ENCODE measurements around the gene RAB24.

RAB24 gene

DNA sequence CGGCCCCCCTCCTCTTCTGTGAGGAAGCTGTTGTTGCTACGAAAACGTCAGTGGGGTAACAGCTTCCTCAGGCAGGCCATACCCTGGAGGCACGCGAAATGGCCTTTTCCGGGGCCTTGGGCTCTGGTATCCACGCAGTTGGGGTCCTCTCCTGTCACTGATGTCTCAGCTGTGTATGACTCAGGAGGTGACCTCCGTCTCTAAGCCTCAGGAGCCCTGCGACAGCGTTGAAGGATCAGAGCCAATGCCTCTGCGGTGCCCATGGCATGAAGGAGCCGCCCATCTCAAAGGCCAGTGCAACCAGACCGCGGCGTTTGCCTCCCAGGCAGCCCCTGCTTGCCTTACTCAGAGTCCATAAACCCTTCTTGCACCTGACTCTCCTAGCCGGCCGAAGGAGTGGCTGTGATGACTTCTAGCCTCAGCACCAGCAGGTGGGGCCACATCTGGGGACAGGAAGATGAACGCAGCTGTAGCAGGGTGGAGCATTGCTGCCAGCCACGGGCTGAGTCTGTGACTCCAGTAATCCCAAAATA lies 9.2 kb upstream of the RAB24 start:
- DNase-seq (ENCODE audit: extremely low spot score), result peak; percentile 62
- ChIA-PET CTCF (interaction anchor here (1.1 to 8.1 kb wide), 11 partner anchors 9 to 199 kb away, joined by 3 to 64 read pairs (median 4); partner anchors contain the start of genes PRELID1 and RAB24), POLR2A (interaction anchor here (0.6 to 1.1 kb wide), 4 partner anchors 11 to 284 kb away, joined by 3 to 6 read pairs (median 4); no protein-coding TSS in a partner anchor)
- TF ChIP-seq, protein P1, sequence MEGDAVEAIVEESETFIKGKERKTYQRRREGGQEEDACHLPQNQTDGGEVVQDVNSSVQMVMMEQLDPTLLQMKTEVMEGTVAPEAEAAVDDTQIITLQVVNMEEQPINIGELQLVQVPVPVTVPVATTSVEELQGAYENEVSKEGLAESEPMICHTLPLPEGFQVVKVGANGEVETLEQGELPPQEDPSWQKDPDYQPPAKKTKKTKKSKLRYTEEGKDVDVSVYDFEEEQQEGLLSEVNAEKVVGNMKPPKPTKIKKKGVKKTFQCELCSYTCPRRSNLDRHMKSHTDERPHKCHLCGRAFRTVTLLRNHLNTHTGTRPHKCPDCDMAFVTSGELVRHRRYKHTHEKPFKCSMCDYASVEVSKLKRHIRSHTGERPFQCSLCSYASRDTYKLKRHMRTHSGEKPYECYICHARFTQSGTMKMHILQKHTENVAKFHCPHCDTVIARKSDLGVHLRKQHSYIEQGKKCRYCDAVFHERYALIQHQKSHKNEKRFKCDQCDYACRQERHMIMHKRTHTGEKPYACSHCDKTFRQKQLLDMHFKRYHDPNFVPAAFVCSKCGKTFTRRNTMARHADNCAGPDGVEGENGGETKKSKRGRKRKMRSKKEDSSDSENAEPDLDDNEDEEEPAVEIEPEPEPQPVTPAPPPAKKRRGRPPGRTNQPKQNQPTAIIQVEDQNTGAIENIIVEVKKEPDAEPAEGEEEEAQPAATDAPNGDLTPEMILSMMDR (IDR thresholded peaks at IDR 0.05; ENCODE audit: control extremely low read depth, extremely low read depth, low read depth, missing control alignments), result peak; percentile 36

DNA sequence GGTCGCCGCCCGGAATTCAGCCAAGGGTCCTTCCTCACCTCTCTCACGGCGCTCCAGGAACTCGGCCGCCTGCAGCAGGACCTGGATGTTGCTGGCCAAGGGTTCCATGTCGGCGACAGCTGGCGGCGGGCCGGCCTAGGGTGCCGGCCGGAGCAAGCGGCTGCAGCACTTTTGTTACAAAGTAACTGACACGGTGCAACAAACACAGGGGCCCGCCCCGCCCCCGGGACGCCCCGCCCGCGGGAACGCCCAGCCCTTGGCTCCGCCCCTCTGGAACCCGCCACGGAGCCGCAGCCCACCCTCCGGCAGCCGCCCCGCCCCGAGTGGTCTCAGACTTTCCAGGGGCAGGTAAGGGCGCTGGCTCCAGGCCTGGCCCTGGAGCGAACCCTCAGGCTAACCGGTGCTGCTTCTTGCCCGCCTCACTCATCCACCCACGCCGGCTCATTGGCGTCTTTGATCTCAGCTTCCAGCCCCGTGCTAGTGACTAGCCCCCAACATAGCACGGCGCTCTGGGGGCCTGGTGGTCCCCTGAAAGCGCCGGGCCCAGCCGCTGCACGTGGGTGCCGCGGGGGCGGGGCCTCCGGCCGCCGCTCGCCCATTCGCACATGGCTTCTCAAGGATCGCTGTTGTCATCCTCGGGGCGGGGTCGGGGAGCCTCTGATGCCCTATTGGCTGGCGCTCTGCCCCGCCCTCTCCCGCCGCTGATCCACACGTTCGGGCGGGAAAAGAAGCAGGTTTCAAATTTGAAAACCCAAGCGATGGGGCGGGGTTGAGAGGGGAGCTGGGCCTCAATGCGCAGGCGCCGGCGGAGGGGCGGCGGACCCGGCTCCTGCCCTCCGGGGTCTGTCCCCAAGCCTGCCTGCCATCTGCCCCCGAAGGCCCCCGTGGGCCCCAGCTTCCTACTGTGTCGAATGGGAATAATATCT lies 8.5 kb upstream of the RAB24 start, which contains the start of gene MXD3:
MXD3 (minus strand) TSS at position 176 of the 926 bp plus-strand sequence; CDS start at position 108, 68 bp downstream.
- CTCF ChIA-PET, result interaction anchor here (1.1 to 8.1 kb wide), 11 partner anchors 9 to 198 kb away, joined by 3 to 64 read pairs (median 4); partner anchors contain the start of genes PRELID1 and RAB24

DNA sequence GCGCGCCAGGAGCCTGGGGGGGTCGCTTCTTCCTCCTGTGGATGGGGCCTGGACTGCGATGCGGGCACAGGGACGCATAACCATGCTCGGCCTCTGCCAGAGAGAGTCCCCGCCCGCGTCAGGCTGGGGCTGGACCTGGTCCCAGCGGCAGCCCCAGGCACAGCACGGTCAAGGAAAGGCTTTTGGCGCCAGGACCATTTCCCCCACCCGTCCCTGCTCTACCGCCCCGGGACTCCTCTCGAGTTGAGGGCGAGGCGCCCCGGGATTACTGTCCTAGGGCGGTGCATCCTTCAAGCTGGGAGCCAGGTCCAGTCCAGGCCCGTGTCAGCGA lies 7.8 kb upstream of the RAB24 start:
- CTCF ChIA-PET, result interaction anchor here (1.3 to 8.1 kb wide), 10 partner anchors 10 to 197 kb away, joined by 4 to 64 read pairs (median 14); no protein-coding TSS in a partner anchor
- POLR2A ChIA-PET, result no interaction called here
- no peak for DNase-seq (ENCODE audit: extremely low spot score)
- TF ChIP-seq, protein P1 (IDR thresholded peaks at IDR 0.05; ENCODE audit: control extremely low read depth, extremely low read depth, low read depth, missing control alignments), result no peak

More for the DNA sequence above, 8.5 kb upstream of the RAB24 start, which contains the start of gene MXD3:
- POLR2A ChIA-PET, result interaction anchor here (0.6 to 1.1 kb wide), 4 partner anchors 10 to 285 kb away, joined by 3 to 6 read pairs (median 4); no protein-coding TSS in a partner anchor
- DNase-seq (ENCODE audit: extremely low spot score), result peak; percentile 98
- TF ChIP-seq, protein P1 (IDR thresholded peaks at IDR 0.05; ENCODE audit: control extremely low read depth, extremely low read depth, low read depth, missing control alignments), result no peak

DNA sequence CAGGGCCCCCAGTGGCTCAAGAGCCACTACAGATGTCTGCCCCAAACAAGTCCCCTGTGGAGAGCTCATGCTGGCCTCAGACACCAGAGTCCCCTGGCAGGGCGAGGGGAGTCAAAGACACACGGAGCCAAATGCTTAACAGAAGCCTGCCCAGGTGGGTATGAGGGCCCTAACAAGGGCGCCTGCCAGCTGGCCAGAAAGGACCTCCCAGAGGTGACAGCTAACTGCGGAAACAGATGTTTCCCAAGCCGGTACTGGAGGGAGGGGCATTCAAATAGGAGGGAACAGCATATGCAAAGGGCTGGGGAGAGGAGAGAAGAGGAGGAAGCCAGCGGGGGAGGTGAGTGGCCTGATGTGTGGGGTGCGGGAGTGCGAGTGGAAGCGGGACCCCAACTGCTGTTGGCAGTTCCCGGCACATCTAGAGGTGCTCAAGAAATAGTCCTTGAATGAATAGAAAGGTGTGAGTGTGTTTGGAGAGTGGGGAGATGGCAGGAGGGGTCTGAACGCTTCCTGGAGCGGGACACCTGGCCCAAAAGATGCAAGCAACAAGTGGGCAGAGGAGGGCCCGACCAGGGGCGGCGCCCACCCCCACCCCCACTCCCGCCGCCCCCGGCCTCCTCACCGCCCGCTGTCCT lies 7.4 kb upstream of the RAB24 start:
- ChIA-PET CTCF (interaction anchor here (0.7 to 8.1 kb wide), 35 partner anchors 9 to 239 kb away, joined by 3 to 64 read pairs (median 8); partner anchors contain the start of genes PFN3, PRR7 and RGS14), POLR2A (no interaction called here)
- TF ChIP-seq, protein P1 (IDR thresholded peaks at IDR 0.05; ENCODE audit: control extremely low read depth, extremely low read depth, low read depth, missing control alignments), result no peak
- no peak for DNase-seq (ENCODE audit: extremely low spot score)

DNA sequence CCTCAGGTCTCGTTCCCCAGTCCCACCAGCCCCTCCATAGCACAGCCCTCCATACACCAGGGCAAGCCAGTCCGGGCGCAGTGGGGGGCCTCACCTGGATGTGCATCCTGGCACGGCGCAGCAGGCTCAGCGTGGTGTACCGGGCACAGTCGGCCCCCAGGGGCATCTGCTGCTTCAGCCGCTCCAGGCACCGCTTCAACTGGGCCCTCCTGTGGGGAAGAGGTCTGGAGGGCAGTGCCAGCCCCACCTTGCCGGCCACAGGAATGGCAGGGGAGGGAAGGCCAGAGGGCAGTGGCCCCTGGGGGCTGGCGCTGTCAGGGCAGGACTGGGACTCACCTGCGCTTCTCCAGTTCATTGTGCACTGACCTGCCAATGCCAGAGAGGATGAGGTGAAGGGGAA lies 6.8 kb upstream of the RAB24 start:
- POLR2A ChIA-PET, result no interaction called here
- no peak for DNase-seq (ENCODE audit: extremely low spot score)
- TF ChIP-seq, protein P1 (IDR thresholded peaks at IDR 0.05; ENCODE audit: control extremely low read depth, extremely low read depth, low read depth, missing control alignments), result no peak
- CTCF ChIA-PET, result interaction anchor here (0.7 to 8.1 kb wide), 50 partner anchors 10 to 238 kb away, joined by 3 to 64 read pairs (median 5); partner anchors contain the start of genes FGFR4, LMAN2, PDLIM7 and PFN3
